H9 (cell line): ENCODE measurements around the gene PRKCD. TPM values are rescaled to one million over a fixed set of nuclear protein-coding genes. Genes with fewer than 3 reads are reported as not detected.

ENCODE experiments used
- DNase-seq: peaks from one replicate; pipeline ENCODE4 v3.0.0-alpha.2; 2017
- H2AFZ ChIP-seq: one replicate; pipeline ENCODE4 v1.6.1; 2013; ENCODE audit warnings: mild to moderate bottlenecking, low read length, control low read depth, moderate library complexity
- H2AK5ac ChIP-seq: 2 replicates; pipeline ENCODE4 v1.6.1; 2013; ENCODE audit warnings: low read length, control low read depth, mixed read lengths; ENCODE audit not compliant: insufficient read length
- H2BK120ac ChIP-seq: one replicate; pipeline ENCODE4 v1.6.1; 2013; ENCODE audit warnings: low read depth, mild to moderate bottlenecking, low read length, control low read depth, inconsistent platforms; ENCODE audit not compliant: poor library complexity, severe bottlenecking
- H2BK12ac ChIP-seq: 2 replicates; pipeline ENCODE4 v1.6.1; 2013; ENCODE audit warnings: low read length, control low read depth, mixed read lengths, low read depth; ENCODE audit not compliant: insufficient read length
- H2BK15ac ChIP-seq: 2 replicates; pipeline ENCODE4 v1.6.1; 2013; ENCODE audit warnings: low read depth, low read length, control low read depth
- H2BK20ac ChIP-seq: one replicate; pipeline ENCODE4 v1.6.1; 2013; ENCODE audit warnings: low read depth, mild to moderate bottlenecking, low read length, control low read depth, inconsistent platforms; ENCODE audit not compliant: poor library complexity, severe bottlenecking
- H2BK5ac ChIP-seq: 2 replicates; pipeline ENCODE4 v1.6.1; 2013; ENCODE audit warnings: low read length, control low read depth, mixed read lengths; ENCODE audit not compliant: insufficient read length
- H3K14ac ChIP-seq: 2 replicates; pipeline ENCODE4 v1.6.1; 2013; ENCODE audit warnings: low read length, control low read depth; ENCODE audit not compliant: insufficient read depth
- H3K18ac ChIP-seq: 2 replicates; pipeline ENCODE4 v1.6.1; 2013; ENCODE audit warnings: low read depth, mild to moderate bottlenecking, mixed read lengths, low read length, control low read depth; ENCODE audit not compliant: insufficient read length
- H3K23ac ChIP-seq: 2 replicates; pipeline ENCODE4 v1.6.1; 2013; ENCODE audit warnings: low read length, control low read depth, mixed read lengths, low read depth; ENCODE audit not compliant: insufficient read length
- H3K23me2 ChIP-seq: 2 replicates; pipeline ENCODE4 v1.6.1; 2013; ENCODE audit warnings: low read depth, mild to moderate bottlenecking, mixed read lengths, low read length, control low read depth; ENCODE audit not compliant: insufficient read length, poor library complexity, severe bottlenecking
- H3K27ac ChIP-seq: 2 replicates; pipeline ENCODE4 v1.5.1; 2013; ENCODE audit warnings: low read length, control low read depth, mixed read lengths, low read depth; ENCODE audit not compliant: insufficient read length
- H3K27me3 ChIP-seq: 2 replicates; pipeline ENCODE4 v1.6.1; 2013; ENCODE audit warnings: low read length, control low read depth, inconsistent platforms; ENCODE audit not compliant: insufficient read depth
- H3K4ac ChIP-seq: 2 replicates; pipeline ENCODE4 v1.6.1; 2013; ENCODE audit warnings: low read depth, mild to moderate bottlenecking, control low read depth, inconsistent platforms, low read length, moderate library complexity
- H3K4me1 ChIP-seq: 2 replicates; pipeline ENCODE4 v1.6.1; 2013; ENCODE audit warnings: low read length, control low read depth, inconsistent platforms; ENCODE audit not compliant: insufficient read depth
- H3K4me2 ChIP-seq: 2 replicates; pipeline ENCODE4 v1.6.1; 2013; ENCODE audit warnings: low read length, control low read depth, mixed read lengths; ENCODE audit not compliant: insufficient read length, insufficient read depth
- H3K56ac ChIP-seq: 2 replicates; pipeline ENCODE4 v1.6.1; 2013; ENCODE audit warnings: low read depth, mild to moderate bottlenecking, mixed read lengths, low read length, control low read depth; ENCODE audit not compliant: insufficient read length
- H3K79me1 ChIP-seq: 2 replicates; pipeline ENCODE4 v1.6.1; 2013; ENCODE audit warnings: low read depth, mild to moderate bottlenecking, moderate library complexity, low read length, control low read depth, inconsistent platforms; ENCODE audit not compliant: insufficient read depth, poor library complexity, severe bottlenecking
- H3K79me2 ChIP-seq: 2 replicates; pipeline ENCODE4 v1.6.1; 2013; ENCODE audit warnings: low read length, control low read depth, inconsistent platforms; ENCODE audit not compliant: insufficient read depth
- H3K9ac ChIP-seq: 2 replicates; pipeline ENCODE4 v1.6.1; 2013; ENCODE audit warnings: low read length, control low read depth, mixed read lengths; ENCODE audit not compliant: insufficient read length; ENCODE audit errors: extremely low read depth
- H3K9me3 ChIP-seq: one replicate; pipeline ENCODE4 v1.6.1; 2013; ENCODE audit warnings: low read depth, low read length, inconsistent platforms; ENCODE audit not compliant: control insufficient read depth
- H3T11ph ChIP-seq: one replicate; pipeline ENCODE4 v1.6.1; 2013; ENCODE audit warnings: mild to moderate bottlenecking, low read length, control low read depth, inconsistent platforms
- H4K20me1 ChIP-seq: one replicate; pipeline ENCODE4 v1.6.1; 2013; ENCODE audit not compliant: control insufficient read depth, insufficient read length, insufficient read depth
- H4K5ac ChIP-seq: 2 replicates; pipeline ENCODE4 v1.6.1; 2013; ENCODE audit warnings: low read depth, mild to moderate bottlenecking, mixed read lengths, low read length, control low read depth; ENCODE audit not compliant: insufficient read length
- H4K8ac ChIP-seq: replicated peaks from 2 replicates; pipeline ENCODE4 v1.6.1; 2013; ENCODE audit warnings: low read length, control low read depth, mixed read lengths, low read depth; ENCODE audit not compliant: insufficient read length
- H4K91ac ChIP-seq: 2 replicates; pipeline ENCODE4 v1.6.1; 2013; ENCODE audit warnings: low read depth, mild to moderate bottlenecking, moderate library complexity, mixed read lengths, low read length, control low read depth; ENCODE audit not compliant: insufficient read length
- H3K27ac Mint-ChIP-seq, 3 experiments: 2 replicates in 2 of 3; 3 replicates in 1 of 3; pipeline ENCODE4 v1.8.0; 2020 to 2021; ENCODE audit warnings: mixed read lengths in 3 of 3, mild to moderate bottlenecking in 1 of 3, moderate library complexity in 1 of 3
- H3K27me3 Mint-ChIP-seq: 2 replicates; pipeline ENCODE4 v1.8.0; 2021; ENCODE audit warnings: low read depth, mild to moderate bottlenecking, moderate library complexity, mixed read lengths
- H3K36me3 Mint-ChIP-seq, 3 experiments: 2 replicates in 2 of 3; 3 replicates in 1 of 3; pipeline ENCODE4 v1.8.0; 2020 to 2021; ENCODE audit warnings: low read depth in 3 of 3, mixed read lengths in 3 of 3; ENCODE audit not compliant: insufficient read depth in 1 of 3
- H3K4me1 Mint-ChIP-seq, 2 experiments: 2 replicates each; pipeline ENCODE4 v1.8.0; 2020; ENCODE audit warnings: mixed read lengths in 2 of 2
- H3K4me3 Mint-ChIP-seq, 2 experiments: 2 replicates in 1 of 2; 3 replicates in 1 of 2; pipeline ENCODE4 v1.8.0; 2020 to 2021; ENCODE audit warnings: mild to moderate bottlenecking in 2 of 2, mixed read lengths in 2 of 2, moderate library complexity in 1 of 2
- H3K9me3 Mint-ChIP-seq, 2 experiments: 2 replicates in 1 of 2; 3 replicates in 1 of 2; pipeline ENCODE4 v1.8.0; 2020; ENCODE audit warnings: mild to moderate bottlenecking in 2 of 2, mixed read lengths in 2 of 2, moderate library complexity in 1 of 2
- CTCF ChIP-seq: fragments of 200-600 bp; sonication (generic); conservative IDR thresholded peaks from 3 replicates; pipeline ENCODE4 v1.8.0; 2021; ENCODE audit warnings: antibody characterized with exemption, mild to moderate bottlenecking
- WGBS: extraction: QIAGEN DNeasy Blood & Tissue Kit; methylation state at CpG from one replicate; pipeline ENCODE4 v1.1.7; 2013; ENCODE audit warnings: missing lambda C conversion rate, low lambda C conversion rate, mixed read lengths; ENCODE audit not compliant: insufficient read length; ENCODE audit errors: extremely low coverage; 5-methylcytosine and 5-hydroxymethylcytosine counted together
- total RNA-seq: library from RNA; stranded (reverse); gene quantifications from 2 replicates; pipeline ENCODE4 v1.2.1, GENCODE V29; 2021

The PRKCD gene
- total RNA-seq, 1 experiment from 2014 or later: 23.7 TPM

GRCh38 chr3:53123953-53124352 lies 37.1 kb upstream of the PRKCD start:
- Mint-ChIP-seq H3K36me3 (peaks cover 15 to 61% (median 56%) of the 10 kb centered on the region in 3 experiments; a peak in 6 of 7 replicates), H3K4me3 (no peak overlapping the region), H3K9me3 (no peaks in the 10 kb centered on the region), H3K27me3 (no peaks in the 10 kb centered on the region), H3K4me1 (no peaks in the 10 kb centered on the region), H3K27ac (no peak overlapping the region)
- Histone ChIP-seq H3K56ac (no peak overlapping the region), H2BK15ac (no peak overlapping the region), H2BK20ac (no peak overlapping the region), H3K27me3 (no peaks in the 10 kb centered on the region), H3K9me3 (no peaks in the 10 kb centered on the region), H3T11ph (no peak overlapping the region), H3K4ac (no peak overlapping the region), H3K79me2 (no peaks in the 10 kb centered on the region), H3K23ac (no peak overlapping the region), H3K4me1 (no peaks in the 10 kb centered on the region), H2AK5ac (no peak overlapping the region), H3K14ac (no peak overlapping the region), H3K23me2 (no peaks in the 10 kb centered on the region), H4K91ac (no peak overlapping the region), H3K79me1 (no peaks in the 10 kb centered on the region), H3K27ac (no peak overlapping the region), H4K5ac (no peak overlapping the region), H3K9ac (no peak overlapping the region), H4K20me1 (no peaks in the 10 kb centered on the region), H2BK120ac (no peak overlapping the region), H2BK12ac (no peak overlapping the region), H4K8ac (no peak overlapping the region), H3K4me2 (no peak overlapping the region), H3K18ac (no peak overlapping the region), H2AFZ (no peak overlapping the region), H2BK5ac (no peak overlapping the region)
- no peak for TF ChIP-seq CTCF
- no peak for DNase-seq
- no CpG with 5 or more reads among the region's 6 CpGs for WGBS
